ENCODE data around the gene STARD3. TPM values are rescaled to one million over a fixed set of nuclear protein-coding genes. Genes with fewer than 3 reads are reported as not detected.

The STARD3 gene
- total RNA-seq, 1 experiment from 2014 or later = 44.8 TPM

- DNase-seq (ENCODE audit: low read depth, low spot score) (no peak), ATAC-seq (no peak)
- POLR2A ChIA-PET = no interaction called here
- Histone ChIP-seq H3K4me3 (ENCODE audit: low read depth in 2 of 2, low read length in 2 of 2) (no peak overlapping the region), H3K27ac (ENCODE audit: low read length) (no peak overlapping the region), H3K36me3 (ENCODE audit: control insufficient read depth, insufficient read depth, low read length) (no peaks in the 10 kb centered on the region; the same call in 1 of the 2 replicates), H3K27me3 (ENCODE audit: control insufficient read depth, insufficient read depth, low read length) (no peaks in the 10 kb centered on the region), H3K9me3 (ENCODE audit: control insufficient read depth, insufficient read depth, low read depth, low read length) (peaks cover 4% of the 10 kb centered on the region; the same call in 1 of the 2 replicates), H3K4me1 (ENCODE audit: control insufficient read depth, insufficient read depth, low read length) (0 out of 2 replicates have a peak, but pooled peaks cover 3% of the 10 kb centered on the region)
- TSS peak; percentile 40 for BruUV-seq (replicated peaks)
- TF ChIP-seq, protein P1, sequence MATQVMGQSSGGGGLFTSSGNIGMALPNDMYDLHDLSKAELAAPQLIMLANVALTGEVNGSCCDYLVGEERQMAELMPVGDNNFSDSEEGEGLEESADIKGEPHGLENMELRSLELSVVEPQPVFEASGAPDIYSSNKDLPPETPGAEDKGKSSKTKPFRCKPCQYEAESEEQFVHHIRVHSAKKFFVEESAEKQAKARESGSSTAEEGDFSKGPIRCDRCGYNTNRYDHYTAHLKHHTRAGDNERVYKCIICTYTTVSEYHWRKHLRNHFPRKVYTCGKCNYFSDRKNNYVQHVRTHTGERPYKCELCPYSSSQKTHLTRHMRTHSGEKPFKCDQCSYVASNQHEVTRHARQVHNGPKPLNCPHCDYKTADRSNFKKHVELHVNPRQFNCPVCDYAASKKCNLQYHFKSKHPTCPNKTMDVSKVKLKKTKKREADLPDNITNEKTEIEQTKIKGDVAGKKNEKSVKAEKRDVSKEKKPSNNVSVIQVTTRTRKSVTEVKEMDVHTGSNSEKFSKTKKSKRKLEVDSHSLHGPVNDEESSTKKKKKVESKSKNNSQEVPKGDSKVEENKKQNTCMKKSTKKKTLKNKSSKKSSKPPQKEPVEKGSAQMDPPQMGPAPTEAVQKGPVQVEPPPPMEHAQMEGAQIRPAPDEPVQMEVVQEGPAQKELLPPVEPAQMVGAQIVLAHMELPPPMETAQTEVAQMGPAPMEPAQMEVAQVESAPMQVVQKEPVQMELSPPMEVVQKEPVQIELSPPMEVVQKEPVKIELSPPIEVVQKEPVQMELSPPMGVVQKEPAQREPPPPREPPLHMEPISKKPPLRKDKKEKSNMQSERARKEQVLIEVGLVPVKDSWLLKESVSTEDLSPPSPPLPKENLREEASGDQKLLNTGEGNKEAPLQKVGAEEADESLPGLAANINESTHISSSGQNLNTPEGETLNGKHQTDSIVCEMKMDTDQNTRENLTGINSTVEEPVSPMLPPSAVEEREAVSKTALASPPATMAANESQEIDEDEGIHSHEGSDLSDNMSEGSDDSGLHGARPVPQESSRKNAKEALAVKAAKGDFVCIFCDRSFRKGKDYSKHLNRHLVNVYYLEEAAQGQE (IDR thresholded peaks at IDR 0.05; ENCODE audit: insufficient read depth in 1 of 2, low read depth in 2 of 2, low read length in 1 of 2) = no peak
- TF ChIP-seq, protein P2, sequence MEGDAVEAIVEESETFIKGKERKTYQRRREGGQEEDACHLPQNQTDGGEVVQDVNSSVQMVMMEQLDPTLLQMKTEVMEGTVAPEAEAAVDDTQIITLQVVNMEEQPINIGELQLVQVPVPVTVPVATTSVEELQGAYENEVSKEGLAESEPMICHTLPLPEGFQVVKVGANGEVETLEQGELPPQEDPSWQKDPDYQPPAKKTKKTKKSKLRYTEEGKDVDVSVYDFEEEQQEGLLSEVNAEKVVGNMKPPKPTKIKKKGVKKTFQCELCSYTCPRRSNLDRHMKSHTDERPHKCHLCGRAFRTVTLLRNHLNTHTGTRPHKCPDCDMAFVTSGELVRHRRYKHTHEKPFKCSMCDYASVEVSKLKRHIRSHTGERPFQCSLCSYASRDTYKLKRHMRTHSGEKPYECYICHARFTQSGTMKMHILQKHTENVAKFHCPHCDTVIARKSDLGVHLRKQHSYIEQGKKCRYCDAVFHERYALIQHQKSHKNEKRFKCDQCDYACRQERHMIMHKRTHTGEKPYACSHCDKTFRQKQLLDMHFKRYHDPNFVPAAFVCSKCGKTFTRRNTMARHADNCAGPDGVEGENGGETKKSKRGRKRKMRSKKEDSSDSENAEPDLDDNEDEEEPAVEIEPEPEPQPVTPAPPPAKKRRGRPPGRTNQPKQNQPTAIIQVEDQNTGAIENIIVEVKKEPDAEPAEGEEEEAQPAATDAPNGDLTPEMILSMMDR (IDR thresholded peaks at IDR 0.05) = no peak
- TF ChIP-seq TCF7L2 (IDR thresholded peaks at IDR 0.05; ENCODE audit: low read depth, low read length) (no peak), SIN3A (IDR thresholded peaks at IDR 0.05; ENCODE audit: borderline replicate concordance, insufficient read depth, low read depth, low read length) (no peak), POLR2AphosphoS5 (IDR thresholded peaks at IDR 0.05; ENCODE audit: low read depth, low read length) (no peak)
- CTCF ChIA-PET = no interaction called here
- intact Hi-C loops (cut with micrococcal nuclease; ENCODE audit: unreplicated experiment) (no loop called here), in situ Hi-C loops (cut with HindIII; ENCODE audit: low pct_unique_long_range_greater_than_20kb, low sequenced_read_pairs) (no loop called here)
These were observed 46.5 kb downstream of the STARD3 start for GRCh38 chr17:39683295-39683939.

DNA sequence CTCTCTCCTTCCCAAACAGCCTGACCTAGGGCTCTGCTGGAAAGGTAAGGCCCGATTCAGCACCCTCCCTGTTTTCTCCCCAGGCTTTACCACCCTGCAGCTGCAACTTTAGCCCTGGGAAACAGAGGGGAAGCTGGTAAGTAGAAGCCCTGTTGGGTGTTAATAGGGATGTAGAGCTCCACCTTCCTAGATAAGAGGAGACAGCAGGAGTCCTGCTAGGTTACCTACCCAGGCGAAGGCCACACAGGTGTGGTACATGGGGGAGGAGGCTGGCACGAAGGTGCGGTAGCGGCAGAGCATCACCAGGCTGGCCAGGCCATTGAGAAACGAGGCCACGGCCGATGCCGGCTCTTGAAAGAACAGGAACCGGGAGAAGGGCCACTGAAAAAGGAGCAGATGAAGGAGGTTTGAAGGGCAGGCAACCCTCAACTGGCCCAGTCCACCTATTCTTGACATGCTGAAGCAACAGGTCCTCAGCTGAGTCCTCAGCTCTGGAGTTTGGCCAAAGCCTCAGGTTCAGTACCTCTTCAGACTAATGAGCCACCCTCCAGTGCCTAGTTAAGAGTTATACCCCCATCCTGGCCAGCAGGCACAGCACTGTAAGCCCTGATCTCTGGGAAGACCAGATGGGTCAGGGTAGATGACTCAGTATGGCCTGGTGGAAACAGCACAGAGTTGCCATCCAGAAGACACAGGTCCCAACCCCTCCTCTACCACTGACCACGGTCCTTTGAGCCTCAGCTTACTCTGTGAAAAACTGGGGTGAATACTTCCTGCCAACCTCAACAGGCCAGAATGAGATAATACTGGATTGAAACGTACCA is 47.6 kb downstream of the STARD3 start:
- in situ Hi-C loops (cut with HindIII; ENCODE audit: low pct_unique_long_range_greater_than_20kb, low sequenced_read_pairs) (no loop called here), intact Hi-C loops (cut with micrococcal nuclease; ENCODE audit: unreplicated experiment) (no loop called here)
- ATAC-seq (no peak), DNase-seq (ENCODE audit: low read depth, low spot score) (no peak)
- no peak overlapping the region for H3K4me3 ChIP-seq (ENCODE audit: low read depth in 2 of 2, low read length in 2 of 2)
- CTCF ChIA-PET = interaction anchor here (0.6 kb wide), 2 partner anchors 16 to 38 kb away, joined by 4 to 6 read pairs; partner anchors contain the start of gene PNMT
- POLR2A ChIA-PET = interaction anchor here (0.6 to 0.7 kb wide), 3 partner anchors 16 to 22 kb away, joined by 4 to 16 read pairs (median 6); no protein-coding TSS in a partner anchor
- no peaks in the 10 kb centered on the region; the same call in 1 of the 2 replicates for H3K36me3 ChIP-seq (ENCODE audit: control insufficient read depth, insufficient read depth, low read length)
- no TSS peak for BruUV-seq (replicated peaks)
- H3K4me1 ChIP-seq (ENCODE audit: control insufficient read depth, insufficient read depth, low read length) = 0 out of 2 replicates have a peak, but pooled peaks cover 3% of the 10 kb centered on the region
- H3K9me3 ChIP-seq (ENCODE audit: control insufficient read depth, insufficient read depth, low read depth, low read length) = peaks cover 4% of the 10 kb centered on the region; the same call in 1 of the 2 replicates
- no peak overlapping the region for H3K27ac ChIP-seq (ENCODE audit: low read length)
- no peaks in the 10 kb centered on the region for H3K27me3 ChIP-seq (ENCODE audit: control insufficient read depth, insufficient read depth, low read length)
- TF ChIP-seq SIN3A (IDR thresholded peaks at IDR 0.05; ENCODE audit: borderline replicate concordance, insufficient read depth, low read depth, low read length) = no peak
- no peak for TF ChIP-seq TCF7L2 (IDR thresholded peaks at IDR 0.05; ENCODE audit: low read depth, low read length)
- TF ChIP-seq, protein P2 (IDR thresholded peaks at IDR 0.05) = no peak
- TF ChIP-seq, protein P1 (IDR thresholded peaks at IDR 0.05; ENCODE audit: insufficient read depth in 1 of 2, low read depth in 2 of 2, low read length in 1 of 2) = no peak
- no peak for TF ChIP-seq POLR2AphosphoS5 (IDR thresholded peaks at IDR 0.05; ENCODE audit: low read depth, low read length)
